H1 (cell line): ENCODE measurements around the gene DPM3. TPM values are rescaled to one million over a fixed set of nuclear protein-coding genes. Genes with fewer than 3 reads are reported as not detected.

Experiments used
- CTCF ChIA-PET: fragments of 300-600 bp; sonication (Branson Sonifier 250); formaldehyde crosslinking; loops from one replicate; lab custom pipeline; 2021; ENCODE audit not compliant: partially characterized antibody; lab: Charles Lee
- POLR2A ChIA-PET: fragments of 300-600 bp; sonication (Branson Sonifier 250); formaldehyde crosslinking; loops from one replicate; lab custom pipeline; 2021; ENCODE audit warnings: inconsistent platforms; ENCODE audit not compliant: partially characterized antibody; lab: Charles Lee
- DNase-seq, 2 experiments: peaks; one replicate each; pipeline versions ENCODE4 v3.0.0 to v3.0.0-alpha.2; 2010 to 2022; ENCODE audit warnings: low spot score in 2 of 2, low read depth in 1 of 2, mixed read lengths in 1 of 2
- FAIRE-seq: peaks from 2 replicates; lab custom pipeline; 2011; peaks lifted over from hg19 to GRCh38; lab: Jason Lieb, UNC
- H2AFZ ChIP-seq: 2 replicates; pipeline ENCODE4 v1.8.1; 2012; ENCODE audit warnings: low read length, inconsistent platforms
- H2AK5ac ChIP-seq: 2 replicates; pipeline ENCODE4 v1.6.1; 2013; ENCODE audit warnings: low read depth, low read length
- H2BK120ac ChIP-seq: replicated peaks from 2 replicates; pipeline ENCODE3; 2013; ENCODE audit warnings: low read depth, low read length, inconsistent platforms
- H2BK12ac ChIP-seq: 2 replicates; pipeline ENCODE4 v1.6.1; 2013; ENCODE audit warnings: low read depth, low read length
- H2BK15ac ChIP-seq: 2 replicates; pipeline ENCODE4 v1.6.1; 2013; ENCODE audit warnings: low read length
- H2BK20ac ChIP-seq: 2 replicates; pipeline ENCODE4 v1.6.1; 2013; ENCODE audit warnings: low read length
- H2BK5ac ChIP-seq: 2 replicates; pipeline ENCODE4 v1.6.1; 2013; ENCODE audit warnings: low read depth, low read length
- H3K14ac ChIP-seq: 2 replicates; pipeline ENCODE4 v1.6.1; 2013; ENCODE audit warnings: inconsistent platforms; ENCODE audit not compliant: insufficient read length
- H3K18ac ChIP-seq: 2 replicates; pipeline ENCODE4 v1.6.1; 2013; ENCODE audit warnings: low read length; ENCODE audit errors: extremely low read depth
- H3K23ac ChIP-seq: 2 replicates; pipeline ENCODE4 v1.6.1; 2013; ENCODE audit warnings: inconsistent platforms; ENCODE audit not compliant: insufficient read length
- H3K23me2 ChIP-seq: 2 replicates; pipeline ENCODE4 v1.6.1; 2013; ENCODE audit warnings: low read depth, low read length
- H3K27ac ChIP-seq: 2 replicates; pipeline ENCODE4 v1.6.1; 2011; ENCODE audit warnings: low read depth, low read length, inconsistent platforms
- H3K27me3 ChIP-seq, 4 experiments: replicated peaks in 1 of 4; 1 replicate in 1 of 4; 2 replicates in 3 of 4; pipeline versions ENCODE4 v1.6.1 to v1.8.1; 2011 to 2013; ENCODE audit warnings: low read length in 3 of 4, mild to moderate bottlenecking in 3 of 4, inconsistent platforms in 2 of 4, mixed read lengths in 2 of 4, moderate library complexity in 1 of 4; ENCODE audit not compliant: control insufficient read depth in 3 of 4, insufficient read depth in 3 of 4; ENCODE audit errors: extremely low read depth in 1 of 4
- H3K36me3 ChIP-seq, 4 experiments: 2 replicates each; pipeline versions ENCODE4 v1.6.1 to v1.8.1; 2011 to 2013; ENCODE audit warnings: mild to moderate bottlenecking in 4 of 4, low read length in 3 of 4, moderate library complexity in 2 of 4, control low read depth in 1 of 4, inconsistent platforms in 1 of 4; ENCODE audit not compliant: insufficient read depth in 4 of 4, control insufficient read depth in 2 of 4
- H3K4ac ChIP-seq: replicated peaks from 2 replicates; pipeline ENCODE3; 2013; ENCODE audit warnings: low read length, low read depth, mixed read lengths, inconsistent platforms; ENCODE audit not compliant: insufficient read length
- H3K4me1 ChIP-seq, 4 experiments: replicated peaks in 1 of 4; 1 replicate in 1 of 4; 2 replicates in 3 of 4; pipeline versions ENCODE4 v1.6.1 to v1.8.1; 2011 to 2013; ENCODE audit warnings: low read length in 3 of 4, inconsistent platforms in 2 of 4, mixed read lengths in 1 of 4; ENCODE audit not compliant: insufficient read depth in 4 of 4, control insufficient read depth in 3 of 4
- H3K4me2 ChIP-seq, 2 experiments: 2 replicates each; pipeline versions ENCODE4 v1.6.1 to v1.8.1; 2011 to 2013; ENCODE audit warnings: low read depth in 2 of 2, low read length in 2 of 2, control low read depth in 1 of 2, inconsistent platforms in 1 of 2, mild to moderate bottlenecking in 1 of 2; ENCODE audit not compliant: insufficient read depth in 1 of 2
- H3K4me3 ChIP-seq, 4 experiments: fragments of 200-600, 300-600 bp in 1 of 4; sonication (generic), shearing (Covaris generic), sonication (Bioruptor Twin) in 1 of 4; 2 replicates each; pipeline versions ENCODE4 v1.5.1 to v1.8.1; 2011 to 2016; ENCODE audit warnings: low read length in 4 of 4, low read depth in 3 of 4, control low read depth in 2 of 4, inconsistent platforms in 2 of 4, mild to moderate bottlenecking in 2 of 4, mixed read lengths in 1 of 4, moderate library complexity in 1 of 4; ENCODE audit not compliant: insufficient read depth in 2 of 4; ENCODE audit errors: extremely low read depth in 1 of 4
- H3K56ac ChIP-seq: replicated peaks from 2 replicates; pipeline ENCODE3; 2013; ENCODE audit warnings: low read depth, mild to moderate bottlenecking, mixed read lengths, low read length, inconsistent platforms; ENCODE audit not compliant: insufficient read length
- H3K79me1 ChIP-seq: 2 replicates; pipeline ENCODE4 v1.6.1; 2013; ENCODE audit warnings: low read depth, low read length, control low read depth
- H3K79me2 ChIP-seq, 2 experiments: 2 replicates each; pipeline versions ENCODE4 v1.6.1 to v1.8.1; 2012 to 2013; ENCODE audit warnings: low read length in 2 of 2, mild to moderate bottlenecking in 2 of 2, inconsistent platforms in 1 of 2; ENCODE audit not compliant: insufficient read depth in 2 of 2, control insufficient read depth in 1 of 2
- H3K9ac ChIP-seq, 4 experiments: replicated peaks in 1 of 4; 1 replicate in 1 of 4; 2 replicates in 3 of 4; pipeline versions ENCODE4 v1.6.1 to v1.8.1; 2011 to 2013; ENCODE audit warnings: low read depth in 3 of 4, low read length in 3 of 4, control low read depth in 2 of 4, mild to moderate bottlenecking in 2 of 4, moderate library complexity in 2 of 4, inconsistent platforms in 1 of 4; ENCODE audit errors: extremely low read depth in 1 of 4
- H3K9me3 ChIP-seq, 2 experiments: 2 replicates each; pipeline versions ENCODE4 v1.6.1 to v1.8.1; 2012 to 2013; ENCODE audit warnings: mild to moderate bottlenecking in 2 of 2, moderate library complexity in 2 of 2, control low read depth in 1 of 2, inconsistent platforms in 1 of 2, low read depth in 1 of 2, low read length in 1 of 2, mixed read lengths in 1 of 2; ENCODE audit not compliant: insufficient read depth in 2 of 2
- H4K20me1 ChIP-seq, 2 experiments: replicated peaks in 1 of 2; 2 replicates each; pipeline versions ENCODE3 to v1.8.1; 2011 to 2013; ENCODE audit warnings: inconsistent platforms in 2 of 2, low read length in 2 of 2, mild to moderate bottlenecking in 1 of 2; ENCODE audit not compliant: insufficient read depth in 2 of 2, control insufficient read depth in 1 of 2
- H4K5ac ChIP-seq: 2 replicates; pipeline ENCODE4 v1.6.1; 2013; ENCODE audit warnings: low read length, low read depth, mixed read lengths, inconsistent platforms; ENCODE audit not compliant: insufficient read length
- H4K8ac ChIP-seq: 2 replicates; pipeline ENCODE4 v1.8.0; 2013; ENCODE audit warnings: mild to moderate bottlenecking, moderate library complexity, low read length, inconsistent platforms; ENCODE audit not compliant: insufficient read depth; ENCODE audit errors: extremely low read depth
- H4K91ac ChIP-seq: replicated peaks from 2 replicates; pipeline ENCODE3; 2013; ENCODE audit warnings: low read length, mixed read lengths, inconsistent platforms; ENCODE audit not compliant: insufficient read length
- HDAC6 ChIP-seq: IDR thresholded peaks from one replicate; pipeline ENCODE4 v1.7.1; 2012; ENCODE audit warnings: low read depth, mild to moderate bottlenecking, inconsistent platforms, low read length, moderate library complexity
- TAF7 ChIP-seq: optimal IDR thresholded peaks from 2 replicates; pipeline ENCODE3; 2011; ENCODE audit warnings: low read depth, mild to moderate bottlenecking, inconsistent platforms, low read length, moderate library complexity, borderline replicate concordance
- WGBS, 2 experiments: shearing (Covaris generic) in 1 of 2; methylation state at CpG; one replicate each; pipeline versions ENCODE4 v1.1.6 to v1.1.7; 2013 to 2015; ENCODE audit warnings: low lambda C conversion rate in 2 of 2, mixed read lengths in 2 of 2, inconsistent platforms in 1 of 2, low coverage in 1 of 2, missing lambda C conversion rate in 1 of 2; ENCODE audit not compliant: insufficient replicate concordance in 2 of 2, insufficient coverage in 1 of 2, insufficient read length in 1 of 2; ENCODE audit errors: extremely low coverage in 1 of 2, missing lambda C conversion rate in 1 of 2; 5-methylcytosine and 5-hydroxymethylcytosine counted together
- polyA plus RNA-seq, 7 experiments: library from polyadenylated mRNA; depleted of rRNA in 3 of 7; stranded (reverse) in 5 of 7; unstranded in 2 of 7; fragments of >200 nt in 5 of 7; fragments of 200-250 nt in 2 of 7; gene quantifications; 1 replicate in 5 of 7; 2 replicates in 1 of 7; 4 replicates in 1 of 7; pipeline versions ENCODE4 v1.2.1 to v1.2.3, GENCODE V29; 2011 to 2013; ENCODE audit warnings: missing spikeins in 2 of 7, mixed read lengths in 2 of 7
- total RNA-seq: library from RNA; stranded (reverse); fragmentation: NEBNext Ultra II Directional; extraction: Animal tissue kit (Norgen Biotek cat#: 25700); gene quantifications from 2 replicates; pipeline ENCODE4 v1.2.1, GENCODE V29; 2021

The DPM3 gene
- total and polyA plus RNA-seq, 2 of the 8 experiments (the other 6 are each of a cell fraction or from before 2014, with no cell fraction given): 44.8 to 227 TPM

DNA sequence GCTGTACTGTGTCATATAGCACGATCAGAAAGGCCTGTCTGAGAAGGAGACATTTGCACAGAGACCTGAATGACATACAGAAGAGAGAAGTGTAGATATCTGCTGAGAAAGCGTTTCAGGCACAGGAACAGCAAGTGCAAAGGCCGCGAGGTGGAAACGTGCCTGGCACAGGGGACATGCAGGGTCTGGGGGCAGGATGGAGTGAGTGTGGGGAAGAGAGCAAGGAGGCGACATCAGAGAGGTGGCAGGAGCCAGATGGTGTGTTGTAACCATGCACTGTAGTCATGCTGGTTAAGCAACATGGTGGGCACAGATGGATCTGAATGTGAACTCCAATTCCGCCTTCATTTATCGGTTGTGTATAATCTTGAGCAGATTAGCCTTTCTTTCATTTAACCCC lies 19.8 kb upstream of the DPM3 start:
- Histone ChIP-seq H3K4ac (no peak overlapping the region), H2BK120ac (no peak overlapping the region), H3K36me3 (no peaks in the 10 kb centered on the region), H3K4me1 (no peaks in the 10 kb centered on the region), H3K79me1 (no peaks in the 10 kb centered on the region), H2BK12ac (no peak overlapping the region), H2BK20ac (no peak overlapping the region), H4K20me1 (no peaks in the 10 kb centered on the region), H3K27ac (no peak overlapping the region), H3K79me2 (no peaks in the 10 kb centered on the region), H3K9ac (no peak overlapping the region), H3K23ac (no peak overlapping the region), H3K4me3 (no peak overlapping the region), H4K5ac (no peak overlapping the region), H3K9me3 (no peaks in the 10 kb centered on the region), H3K4me2 (no peak overlapping the region), H2BK15ac (no peak overlapping the region), H3K23me2 (no peaks in the 10 kb centered on the region; the same call in 1 of the 2 replicates), H3K56ac (no peak overlapping the region), H2AK5ac (no peak overlapping the region), H3K27me3 (no peaks in the 10 kb centered on the region), H4K91ac (no peak overlapping the region), H3K18ac (no peak overlapping the region), H4K8ac (no peak overlapping the region), H2AFZ (no peak overlapping the region), H3K14ac (no peak overlapping the region), H2BK5ac (no peak overlapping the region)
- DNase-seq (no peak), FAIRE-seq (no peak)
- ChIA-PET CTCF (interaction anchor here (1.4 kb wide), 1 partner anchor 68 kb away, joined by 3 read pairs; no protein-coding TSS in a partner anchor), POLR2A (interaction anchor here (0.6 kb wide), 1 partner anchor 62 kb away, joined by 3 read pairs; no protein-coding TSS in a partner anchor)
- 89% methylated on average over 8 of the region's 8 CpGs; no CpG with 5 or more reads in 1 of the 2 experiments for WGBS, 2 experiments
- TF ChIP-seq TAF7 (no peak), HDAC6 (no peak)
